HG03108 (cell line): Measurements from ENCODE around the gene ARHGEF26.

ENCODE experiments used
- ATAC-seq: cut with Tn5 transposase; IDR thresholded peaks from one replicate; pipeline ENCODE4 v1.9.1; 2021; ENCODE audit warnings: moderate library complexity; ENCODE audit not compliant: unreplicated experiment

Gene ARHGEF26

GRCh38 chr3:154195620-154196356, 74.6 kb downstream of the ARHGEF26 start:
- no peak for ATAC-seq

- no peak for ATAC-seq
Observed at GRCh38 chr3:154197751-154198150, 76.6 kb downstream of the ARHGEF26 start.

- ATAC-seq, result no peak
Observed at GRCh38 chr3:154209499-154209898, 88.3 kb downstream of the ARHGEF26 start.

GRCh38 chr3:154210986-154211385, 89.8 kb downstream of the ARHGEF26 start:
- ATAC-seq, result no peak

- ATAC-seq, result no peak
Observed at GRCh38 chr3:154214306-154214705, 93.1 kb downstream of the ARHGEF26 start.

- no peak for ATAC-seq
Observed at GRCh38 chr3:154217671-154218070, 96.5 kb downstream of the ARHGEF26 start.

- ATAC-seq, result no peak
Observed at GRCh38 chr3:154218728-154219127, 97.5 kb downstream of the ARHGEF26 start.

- ATAC-seq, result no peak
Observed at GRCh38 chr3:154220462-154220861, 99.3 kb downstream of the ARHGEF26 start.

GRCh38 chr3:154223519-154223918, 102.3 kb downstream of the ARHGEF26 start:
- ATAC-seq, result no peak

GRCh38 chr3:154224366-154224765, 103.2 kb downstream of the ARHGEF26 start:
- no peak for ATAC-seq

- no peak for ATAC-seq
Observed at GRCh38 chr3:154224866-154225265, 103.7 kb downstream of the ARHGEF26 start.

GRCh38 chr3:154225536-154225935, 104.3 kb downstream of the ARHGEF26 start:
- ATAC-seq, result no peak

- no peak for ATAC-seq
Observed at GRCh38 chr3:154227531-154227930, 106.3 kb downstream of the ARHGEF26 start.

- ATAC-seq, result no peak
Observed at GRCh38 chr3:154228561-154229216, 107.5 kb downstream of the ARHGEF26 start.

GRCh38 chr3:154229217-154229590, 108.0 kb downstream of the ARHGEF26 start:
- ATAC-seq, result no peak

- ATAC-seq, result no peak
Observed at GRCh38 chr3:154235330-154235729, 114.1 kb downstream of the ARHGEF26 start.

GRCh38 chr3:154236331-154236730, 115.1 kb downstream of the ARHGEF26 start:
- no peak for ATAC-seq

GRCh38 chr3:154240235-154240634, 119.0 kb downstream of the ARHGEF26 start:
- ATAC-seq, result no peak

GRCh38 chr3:154241496-154241895, 120.3 kb downstream of the ARHGEF26 start:
- no peak for ATAC-seq

- no peak for ATAC-seq
Observed at GRCh38 chr3:154242766-154243165, 121.6 kb downstream of the ARHGEF26 start.

GRCh38 chr3:154243353-154243752, 122.2 kb downstream of the ARHGEF26 start:
- no peak for ATAC-seq

- ATAC-seq, result no peak
Observed at GRCh38 chr3:154244644-154245043, 123.5 kb downstream of the ARHGEF26 start.
